Measurements from ENCODE around the gene TM7SF2.
A peak's percentile ranks its signal among the peaks of the same experiment; 100 is the strongest.
"Not testable (repeated sequence)": the region's sequence is repeated elsewhere in the genome, so short reads cannot be mapped to it uniquely, and the experiment has no call there.

TM7SF2 gene

DNA sequence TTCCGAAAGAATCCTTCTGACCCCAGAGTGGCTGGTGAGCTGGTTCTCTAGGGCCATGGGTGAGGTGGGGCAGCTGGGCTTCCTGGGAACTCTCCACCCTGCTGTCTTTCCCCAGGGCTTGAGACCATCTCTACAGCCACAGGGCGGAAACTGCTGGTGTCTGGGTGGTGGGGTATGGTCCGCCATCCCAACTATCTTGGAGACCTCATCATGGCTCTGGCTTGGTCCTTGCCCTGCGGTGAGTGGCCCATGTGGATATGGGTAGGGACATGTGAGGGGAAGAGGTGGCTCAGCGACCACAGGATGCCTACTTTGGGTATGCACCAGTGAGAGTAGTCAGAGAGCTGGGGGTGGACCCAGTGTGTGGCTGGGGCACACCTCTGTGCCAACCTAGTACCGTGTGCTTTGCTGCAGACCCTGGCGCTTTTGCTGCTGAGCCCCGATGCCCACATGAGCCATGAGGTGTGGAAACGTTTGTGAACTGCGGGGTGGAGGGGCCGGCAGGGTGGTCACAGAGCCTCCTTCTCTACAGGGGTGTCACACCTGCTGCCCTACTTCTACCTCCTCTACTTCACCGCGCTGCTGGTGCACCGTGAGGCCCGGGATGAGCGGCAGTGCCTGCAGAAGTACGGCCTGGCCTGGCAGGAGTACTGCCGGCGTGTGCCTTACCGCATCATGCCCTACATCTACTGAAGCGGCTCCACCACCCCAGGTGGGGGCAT, 3.9 kb downstream of the TM7SF2 start:
- no peak for DNase-seq (ENCODE audit: low spot score)

- peak; percentile 93 for DNase-seq (ENCODE audit: low spot score)
Observed at GRCh38 chr11:65116370-65117205, 4.9 kb downstream of the TM7SF2 start.

DNA sequence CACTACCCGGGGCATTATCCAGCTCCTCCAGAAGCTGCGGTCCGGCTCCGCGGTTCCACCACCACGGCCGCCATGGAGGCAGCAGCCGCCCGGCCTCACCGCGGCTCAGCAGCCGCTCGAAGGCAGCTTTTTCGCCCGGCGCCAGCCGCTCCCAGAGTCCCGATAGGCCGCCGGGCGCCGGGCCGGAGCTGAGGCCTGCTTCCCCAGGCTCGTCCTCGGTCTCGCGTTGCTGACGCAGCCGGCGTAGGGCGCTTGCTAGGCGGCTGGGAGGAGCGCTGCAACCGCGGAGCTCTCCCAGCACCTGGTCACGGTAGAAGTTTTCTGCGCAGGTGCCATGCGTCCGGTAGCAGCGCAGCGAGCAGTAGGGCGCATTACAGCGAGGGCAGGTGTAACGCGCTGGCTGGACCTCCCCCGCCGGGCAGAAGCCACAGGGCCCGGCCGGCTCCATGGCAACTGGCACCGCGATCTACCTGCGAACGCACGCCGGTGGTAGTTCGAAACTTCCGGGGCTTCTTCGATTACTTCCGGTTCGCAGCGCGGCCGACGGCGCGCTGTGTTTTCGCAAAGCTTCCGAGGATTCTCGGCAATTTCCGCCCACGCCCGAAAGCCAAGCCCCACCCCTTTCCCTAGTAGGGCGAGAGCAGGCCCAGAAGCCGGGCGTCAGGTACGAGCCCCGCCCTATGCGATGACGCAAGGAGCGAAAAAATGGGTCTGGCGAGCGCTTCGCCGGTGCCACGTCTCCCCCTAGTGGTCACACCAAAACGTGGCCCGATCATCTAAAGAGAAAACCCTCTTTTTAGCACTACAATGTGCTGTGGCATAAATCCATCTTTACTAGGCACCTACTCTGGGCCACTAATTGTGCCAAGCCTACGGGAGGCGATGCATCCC, 5.8 kb downstream of the TM7SF2 start, which contains the start of gene ZNHIT2:
TSS of gene ZNHIT2 (minus strand) at position 496 of the 891 bp plus-strand sequence. CDS start at position 448, 48 bp downstream.
- peak; percentile 98 for DNase-seq (ENCODE audit: low spot score)

DNA sequence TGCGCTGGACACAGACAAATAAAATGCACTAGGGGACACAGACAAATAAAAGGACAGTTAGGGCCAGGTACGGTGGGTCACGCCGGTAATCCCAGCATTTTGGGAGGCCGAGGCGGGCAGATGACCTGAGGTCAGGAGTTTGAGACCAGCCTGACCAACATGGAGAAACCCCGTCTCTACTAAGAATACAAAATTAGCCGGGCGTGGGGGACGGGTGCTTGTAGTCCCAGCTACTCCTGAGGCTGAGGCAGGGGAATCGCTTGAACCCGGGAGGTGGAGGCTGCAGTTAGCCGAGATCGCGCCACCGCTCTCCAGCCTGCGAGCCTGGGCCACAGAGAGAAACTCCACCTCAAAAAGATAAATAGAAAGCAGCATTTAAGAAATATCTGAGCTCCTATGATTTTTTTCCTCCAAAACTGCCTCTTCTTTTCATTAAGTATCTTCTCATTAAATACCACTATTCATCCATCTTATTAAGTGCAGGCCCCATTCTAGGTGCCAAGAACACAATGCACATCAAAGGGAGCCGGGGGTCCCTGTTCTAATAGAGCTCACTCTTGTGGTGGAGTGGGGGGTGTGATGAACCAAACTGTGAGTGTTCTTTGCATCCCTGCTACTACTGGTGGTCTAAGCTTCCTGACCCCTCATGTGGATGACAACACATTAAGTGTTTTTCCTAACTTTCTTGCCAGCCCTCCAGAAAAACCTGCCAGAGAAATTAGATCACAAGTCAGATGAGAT, 6.6 kb downstream of the TM7SF2 start:
- DNase-seq (ENCODE audit: low spot score) = no peak

DNA sequence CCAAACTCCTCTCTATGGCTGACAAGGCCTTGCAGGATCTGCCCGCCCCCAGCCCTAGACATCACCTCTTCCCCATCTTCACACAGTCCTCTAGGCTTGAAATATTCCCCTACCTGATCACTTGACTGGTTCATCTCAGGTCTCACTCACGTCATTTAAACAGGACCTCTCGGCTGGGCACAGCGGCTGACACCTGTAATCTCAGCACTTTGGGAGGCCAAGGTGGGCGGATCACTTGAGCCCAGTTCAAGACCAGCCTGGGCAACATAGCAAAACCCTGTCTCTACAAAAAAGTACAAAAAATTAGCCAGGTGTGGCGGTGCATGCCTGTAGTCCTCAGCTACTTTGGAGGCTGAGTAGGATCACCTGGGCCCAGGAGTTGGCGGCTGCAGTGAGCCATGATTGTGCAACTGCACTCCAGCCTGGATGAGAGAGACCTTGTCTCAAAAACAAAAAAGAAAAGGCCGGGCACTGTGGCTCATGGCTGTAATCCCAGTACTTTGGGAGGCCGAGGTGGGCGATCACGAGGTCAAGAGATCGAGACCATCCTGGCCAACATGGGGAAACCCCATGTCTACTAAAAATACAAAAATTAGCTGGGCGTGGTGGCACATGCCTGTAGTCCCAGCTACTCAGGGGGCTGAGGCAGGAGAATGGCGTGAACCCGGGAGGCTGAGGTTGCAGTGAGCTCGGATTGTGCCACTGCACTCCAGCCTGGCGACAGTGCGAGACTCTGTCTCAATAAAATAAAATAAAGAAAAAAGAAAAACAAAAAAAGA, 7.4 kb downstream of the TM7SF2 start:
- not testable (repeated sequence) for DNase-seq (ENCODE audit: low spot score)

- DNase-seq (ENCODE audit: low spot score) = no peak
Observed at GRCh38 chr11:65119670-65119995, 8.0 kb downstream of the TM7SF2 start.

- no peak for DNase-seq (ENCODE audit: low spot score)
Observed at GRCh38 chr11:65120831-65121230, 9.2 kb downstream of the TM7SF2 start.

GRCh38 chr11:65121447-65121864, 9.8 kb downstream of the TM7SF2 start:
- DNase-seq (ENCODE audit: low spot score) = peak; percentile 63

GRCh38 chr11:65121865-65122696, 10.4 kb downstream of the TM7SF2 start, which contains the start of the genes FAU and MRPL49:
TSS of gene FAU (minus strand) at chr11:65122134. CDS start at chr11:65121813, 321 bp downstream.
TSS of gene MRPL49 (plus strand) at chr11:65122321. CDS start at chr11:65122347, 26 bp downstream.
- peak; percentile 97 for DNase-seq (ENCODE audit: low spot score)

DNA sequence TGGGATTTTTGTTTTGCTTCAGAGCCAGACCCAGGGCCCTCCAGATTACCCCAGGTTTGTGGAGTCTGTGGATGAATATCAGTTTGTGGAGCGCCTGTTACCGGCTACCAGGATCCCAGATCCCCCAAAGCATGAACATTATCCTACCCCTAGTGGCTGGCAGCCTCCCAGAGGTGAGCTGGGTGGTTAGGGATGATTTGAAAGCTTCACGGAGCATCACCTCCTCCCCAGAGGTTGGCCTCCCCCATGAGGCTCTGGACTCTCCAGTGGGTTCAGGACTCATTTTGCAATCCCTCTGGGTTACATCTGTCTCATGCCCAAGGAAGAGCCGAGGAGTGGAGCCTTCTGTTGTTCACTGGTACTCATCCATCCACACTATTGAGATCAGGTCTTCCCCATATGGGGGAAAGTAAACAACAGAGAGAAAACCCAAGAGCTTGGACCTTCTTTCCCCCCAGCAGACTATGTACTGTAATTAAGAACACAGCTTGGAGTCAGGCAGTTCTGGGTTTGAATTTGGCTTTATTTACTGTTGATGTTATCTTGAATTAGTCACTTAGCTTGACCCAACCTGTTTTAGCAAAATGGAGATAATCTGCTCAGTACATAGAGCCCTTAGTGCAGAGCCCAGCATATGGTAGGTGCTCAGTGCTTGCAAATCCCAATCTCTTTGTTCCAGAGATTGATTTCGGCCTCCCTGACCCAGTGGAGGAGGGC, 13.0 kb downstream of the TM7SF2 start:
- DNase-seq (ENCODE audit: low spot score) = no peak

GRCh38 chr11:65125197-65126056, 13.8 kb downstream of the TM7SF2 start:
- DNase-seq (ENCODE audit: low spot score) = no peak

- no peak for DNase-seq (ENCODE audit: low spot score)
Observed at GRCh38 chr11:65126624-65127274, 15.1 kb downstream of the TM7SF2 start.

GRCh38 chr11:65127473-65128181, 16.0 kb downstream of the TM7SF2 start:
- DNase-seq (ENCODE audit: low spot score) = no peak

DNA sequence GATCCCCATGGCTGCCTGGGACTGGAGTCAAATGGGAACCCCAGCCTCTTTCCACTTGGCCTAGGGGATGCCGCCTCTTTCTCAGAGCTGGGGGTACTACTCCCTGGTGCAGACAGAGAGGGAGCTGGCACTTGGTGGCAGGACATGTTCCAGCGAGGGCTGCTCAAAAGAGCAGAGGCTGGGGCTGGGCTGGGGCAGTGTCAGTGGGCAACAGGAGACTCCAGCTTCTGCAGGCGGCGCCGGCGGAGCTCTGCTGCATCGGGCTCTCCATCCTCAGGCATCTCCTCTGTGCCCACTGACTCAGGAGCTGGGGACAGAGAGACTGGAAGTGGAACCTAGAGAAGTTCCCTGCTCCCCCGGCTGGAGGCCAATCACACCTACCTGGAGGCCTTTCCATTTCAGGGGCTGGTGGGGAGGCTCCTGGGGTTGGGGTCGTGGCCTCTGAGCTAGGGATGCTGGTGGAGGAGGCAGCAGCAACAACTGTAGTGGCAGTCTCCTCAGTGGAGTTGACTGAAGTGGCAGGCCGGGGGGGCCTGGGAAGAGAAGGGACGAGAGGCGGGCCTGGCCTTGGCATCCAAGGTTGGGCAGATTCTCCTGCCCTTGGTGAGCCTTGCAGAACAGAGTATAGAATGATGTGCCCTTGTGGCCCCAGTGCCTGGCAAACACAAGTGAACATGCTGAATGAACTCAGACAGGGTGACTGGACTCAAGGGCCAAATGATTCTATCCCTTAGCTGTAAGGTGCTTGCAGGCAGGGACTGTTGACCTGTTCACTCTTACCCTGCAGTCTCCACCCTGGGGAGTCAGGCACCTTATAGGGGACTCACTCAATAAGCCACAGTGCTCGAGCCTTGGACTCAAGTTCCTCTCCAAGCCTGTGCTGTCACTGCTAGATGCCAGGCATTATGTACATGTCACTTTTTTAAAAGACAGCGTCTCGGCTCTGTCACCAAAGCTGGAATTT, 16.8 kb downstream of the TM7SF2 start:
- no peak for DNase-seq (ENCODE audit: low spot score)

DNA sequence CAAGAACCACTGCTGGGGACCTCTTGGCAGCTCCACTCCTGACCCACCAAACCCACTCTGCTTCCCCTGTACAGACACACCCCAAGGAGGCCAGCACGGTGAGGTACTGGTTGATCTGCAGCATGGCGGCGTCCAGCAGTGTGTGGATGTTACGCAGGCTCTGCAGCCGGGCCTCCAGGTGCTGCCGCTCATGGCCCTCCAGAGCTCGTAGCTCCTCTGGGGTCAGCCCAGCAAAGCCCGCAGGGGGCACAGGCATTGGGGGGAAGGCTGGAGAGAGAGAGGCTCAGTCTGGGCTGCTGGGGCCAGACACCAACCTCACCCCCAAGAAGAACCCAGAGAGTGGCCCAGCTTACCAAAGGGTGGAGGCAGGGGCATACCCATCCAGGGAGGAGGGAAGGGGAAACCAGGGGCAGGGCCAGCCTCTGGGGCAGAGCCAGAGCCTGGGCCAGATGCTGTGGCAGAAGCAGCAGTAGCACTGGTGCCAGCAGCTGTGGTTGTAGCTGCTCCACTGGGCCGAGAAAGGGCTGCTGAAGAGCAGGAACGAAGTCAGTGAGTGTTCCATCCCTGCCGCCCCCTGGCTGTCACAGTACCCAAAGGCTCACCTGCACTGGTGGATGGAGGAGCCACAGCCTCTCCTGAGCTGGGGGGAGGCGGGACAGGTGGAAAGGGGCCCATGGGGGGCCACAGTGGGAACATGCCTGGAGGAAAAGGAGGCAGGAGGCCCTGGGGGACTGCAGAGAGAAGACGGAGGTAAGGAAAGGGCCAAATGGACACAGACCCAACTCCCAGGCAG, 18.2 kb downstream of the TM7SF2 start:
- DNase-seq (ENCODE audit: low spot score) = no peak
